ENCODE results near the gene CYP26C1. TPM values are rescaled to one million over a fixed set of nuclear protein-coding genes. Genes with fewer than 3 reads are reported as not detected.

The CYP26C1 gene
- total RNA-seq, 1 donor from 2014 or later, result 0.17 TPM

GRCh38 chr10:93066544-93066913, 5.9 kb downstream of the CYP26C1 start:
- H3K36me3 ChIP-seq (ENCODE audit: control insufficient read depth, insufficient read depth, low read length), result no peaks in the 10 kb centered on the region
- no peak for DNase-seq (ENCODE audit: low read depth)
- no peak overlapping the region for H3K4me3 ChIP-seq (ENCODE audit: low read depth, low read length)
- TF ChIP-seq, protein P1, sequence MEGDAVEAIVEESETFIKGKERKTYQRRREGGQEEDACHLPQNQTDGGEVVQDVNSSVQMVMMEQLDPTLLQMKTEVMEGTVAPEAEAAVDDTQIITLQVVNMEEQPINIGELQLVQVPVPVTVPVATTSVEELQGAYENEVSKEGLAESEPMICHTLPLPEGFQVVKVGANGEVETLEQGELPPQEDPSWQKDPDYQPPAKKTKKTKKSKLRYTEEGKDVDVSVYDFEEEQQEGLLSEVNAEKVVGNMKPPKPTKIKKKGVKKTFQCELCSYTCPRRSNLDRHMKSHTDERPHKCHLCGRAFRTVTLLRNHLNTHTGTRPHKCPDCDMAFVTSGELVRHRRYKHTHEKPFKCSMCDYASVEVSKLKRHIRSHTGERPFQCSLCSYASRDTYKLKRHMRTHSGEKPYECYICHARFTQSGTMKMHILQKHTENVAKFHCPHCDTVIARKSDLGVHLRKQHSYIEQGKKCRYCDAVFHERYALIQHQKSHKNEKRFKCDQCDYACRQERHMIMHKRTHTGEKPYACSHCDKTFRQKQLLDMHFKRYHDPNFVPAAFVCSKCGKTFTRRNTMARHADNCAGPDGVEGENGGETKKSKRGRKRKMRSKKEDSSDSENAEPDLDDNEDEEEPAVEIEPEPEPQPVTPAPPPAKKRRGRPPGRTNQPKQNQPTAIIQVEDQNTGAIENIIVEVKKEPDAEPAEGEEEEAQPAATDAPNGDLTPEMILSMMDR (IDR thresholded peaks at IDR 0.05; ENCODE audit: insufficient read depth, low read length, poor library complexity, severe bottlenecking), result no peak
- peaks cover 96% of the 10 kb centered on the region for H3K27me3 ChIP-seq (ENCODE audit: control insufficient read depth, insufficient read depth, low read length)

DNA sequence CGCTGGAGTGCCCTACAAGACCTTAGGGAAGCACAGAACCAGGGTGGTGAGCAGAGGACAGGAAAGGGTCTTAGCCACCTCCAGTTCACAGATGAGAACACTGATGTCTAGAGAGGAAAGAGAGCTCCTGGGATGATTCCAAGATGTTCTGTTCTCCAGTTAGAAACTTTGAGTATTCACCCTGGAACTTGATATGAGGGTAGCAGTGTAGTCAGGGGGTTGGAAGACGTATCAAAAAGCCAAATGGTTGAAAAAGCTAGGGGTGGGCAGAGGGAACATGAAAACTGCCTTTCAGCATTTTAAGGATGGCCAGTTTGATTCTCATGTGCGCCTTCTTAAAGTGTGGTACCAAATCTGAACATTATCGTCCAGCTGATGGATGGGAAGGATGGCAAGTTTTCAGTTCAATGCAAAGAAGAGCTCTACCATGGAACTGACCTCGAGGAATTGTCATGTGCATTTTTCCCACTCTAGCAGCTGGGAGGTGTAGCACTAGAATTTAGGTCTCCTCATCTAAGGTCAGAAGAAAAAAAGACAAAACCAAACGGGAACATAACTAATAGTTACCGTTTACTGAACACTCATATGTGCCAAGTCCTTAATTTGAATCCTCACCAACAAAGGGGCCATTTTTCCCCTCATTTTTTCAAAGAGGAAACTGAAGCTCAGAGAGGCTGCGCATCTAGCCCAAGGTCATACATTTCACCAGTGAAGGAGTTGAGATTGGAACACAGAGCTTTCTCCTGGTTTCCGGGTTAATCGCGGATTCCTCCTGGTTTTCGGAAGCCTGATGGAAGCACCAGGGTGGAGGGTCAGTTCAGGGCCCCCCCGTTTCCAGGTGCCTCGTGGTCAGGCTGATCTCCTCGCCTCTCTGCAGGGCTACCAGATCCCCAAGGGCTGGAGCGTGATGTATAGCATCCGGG, 7.1 kb downstream of the CYP26C1 start:
- H3K36me3 ChIP-seq (ENCODE audit: control insufficient read depth, insufficient read depth, low read length), result no peaks in the 10 kb centered on the region
- TF ChIP-seq, protein P1 (IDR thresholded peaks at IDR 0.05; ENCODE audit: insufficient read depth, low read length, poor library complexity, severe bottlenecking), result no peak
- no peak for DNase-seq (ENCODE audit: low read depth)
- no peak overlapping the region for H3K4me3 ChIP-seq (ENCODE audit: low read depth, low read length)
- H3K27me3 ChIP-seq (ENCODE audit: control insufficient read depth, insufficient read depth, low read length), result peaks cover 97% of the 10 kb centered on the region

GRCh38 chr10:93068411-93069244, 8.0 kb downstream of the CYP26C1 start:
- no peaks in the 10 kb centered on the region for H3K36me3 ChIP-seq (ENCODE audit: control insufficient read depth, insufficient read depth, low read length)
- peaks cover 97% of the 10 kb centered on the region for H3K27me3 ChIP-seq (ENCODE audit: control insufficient read depth, insufficient read depth, low read length)
- TF ChIP-seq, protein P1 (IDR thresholded peaks at IDR 0.05; ENCODE audit: insufficient read depth, low read length, poor library complexity, severe bottlenecking), result no peak
- H3K4me3 ChIP-seq (ENCODE audit: low read depth, low read length), result no peak overlapping the region
- no peak for DNase-seq (ENCODE audit: low read depth)

DNA sequence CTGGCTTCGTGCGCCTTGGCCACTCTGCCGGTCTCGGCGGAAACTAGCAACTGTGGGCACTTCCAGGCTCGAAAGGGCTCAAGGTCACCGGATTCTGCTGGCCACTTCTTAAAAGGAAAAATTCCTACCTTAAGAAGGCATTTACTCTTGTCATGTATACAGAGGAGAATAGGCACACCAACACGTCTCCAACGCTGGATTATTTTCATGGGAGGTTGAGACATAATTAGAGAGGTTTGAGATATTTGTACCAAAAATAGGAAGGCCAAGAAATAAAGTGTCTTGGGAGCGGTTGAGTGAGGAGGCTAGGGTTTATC, 8.6 kb downstream of the CYP26C1 start:
- Histone ChIP-seq H3K4me3 (ENCODE audit: low read depth, low read length) (no peak overlapping the region), H3K27me3 (ENCODE audit: control insufficient read depth, insufficient read depth, low read length) (peaks cover 97% of the 10 kb centered on the region), H3K36me3 (ENCODE audit: control insufficient read depth, insufficient read depth, low read length) (no peaks in the 10 kb centered on the region)

GRCh38 chr10:93070378-93071176, 10.0 kb downstream of the CYP26C1 start:
- Histone ChIP-seq H3K27me3 (ENCODE audit: control insufficient read depth, insufficient read depth, low read length) (peaks cover 97% of the 10 kb centered on the region), H3K4me3 (ENCODE audit: low read depth, low read length) (no peak overlapping the region), H3K36me3 (ENCODE audit: control insufficient read depth, insufficient read depth, low read length) (no peaks in the 10 kb centered on the region)
- TF ChIP-seq, protein P1 (IDR thresholded peaks at IDR 0.05; ENCODE audit: insufficient read depth, low read length, poor library complexity, severe bottlenecking), result no peak
- no peak for DNase-seq (ENCODE audit: low read depth)

More for the DNA sequence above, 8.6 kb downstream of the CYP26C1 start:
- DNase-seq (ENCODE audit: low read depth), result no peak
- TF ChIP-seq, protein P1 (IDR thresholded peaks at IDR 0.05; ENCODE audit: insufficient read depth, low read length, poor library complexity, severe bottlenecking), result no peak
